H9 (cell line): ENCODE results near the gene WIPI1. TPM values are rescaled to one million over a fixed set of nuclear protein-coding genes. Genes with fewer than 3 reads are reported as not detected.
A peak's percentile ranks its signal among the peaks of the same experiment; 100 is the strongest.

ENCODE experiments used
- DNase-seq: peaks from one replicate; pipeline ENCODE4 v3.0.0-alpha.2; 2017
- H2AFZ ChIP-seq: one replicate; pipeline ENCODE4 v1.6.1; 2013; ENCODE audit warnings: mild to moderate bottlenecking, low read length, control low read depth, moderate library complexity
- H2AK5ac ChIP-seq: 2 replicates; pipeline ENCODE4 v1.6.1; 2013; ENCODE audit warnings: low read length, control low read depth, mixed read lengths; ENCODE audit not compliant: insufficient read length
- H2BK120ac ChIP-seq: one replicate; pipeline ENCODE4 v1.6.1; 2013; ENCODE audit warnings: low read depth, mild to moderate bottlenecking, low read length, control low read depth, inconsistent platforms; ENCODE audit not compliant: poor library complexity, severe bottlenecking
- H2BK12ac ChIP-seq: 2 replicates; pipeline ENCODE4 v1.6.1; 2013; ENCODE audit warnings: low read length, control low read depth, mixed read lengths, low read depth; ENCODE audit not compliant: insufficient read length
- H2BK15ac ChIP-seq: 2 replicates; pipeline ENCODE4 v1.6.1; 2013; ENCODE audit warnings: low read depth, low read length, control low read depth
- H2BK20ac ChIP-seq: one replicate; pipeline ENCODE4 v1.6.1; 2013; ENCODE audit warnings: low read depth, mild to moderate bottlenecking, low read length, control low read depth, inconsistent platforms; ENCODE audit not compliant: poor library complexity, severe bottlenecking
- H2BK5ac ChIP-seq: 2 replicates; pipeline ENCODE4 v1.6.1; 2013; ENCODE audit warnings: low read length, control low read depth, mixed read lengths; ENCODE audit not compliant: insufficient read length
- H3K14ac ChIP-seq: 2 replicates; pipeline ENCODE4 v1.6.1; 2013; ENCODE audit warnings: low read length, control low read depth; ENCODE audit not compliant: insufficient read depth
- H3K18ac ChIP-seq: 2 replicates; pipeline ENCODE4 v1.6.1; 2013; ENCODE audit warnings: low read depth, mild to moderate bottlenecking, mixed read lengths, low read length, control low read depth; ENCODE audit not compliant: insufficient read length
- H3K23ac ChIP-seq: 2 replicates; pipeline ENCODE4 v1.6.1; 2013; ENCODE audit warnings: low read length, control low read depth, mixed read lengths, low read depth; ENCODE audit not compliant: insufficient read length
- H3K23me2 ChIP-seq: 2 replicates; pipeline ENCODE4 v1.6.1; 2013; ENCODE audit warnings: low read depth, mild to moderate bottlenecking, mixed read lengths, low read length, control low read depth; ENCODE audit not compliant: insufficient read length, poor library complexity, severe bottlenecking
- H3K27ac ChIP-seq: 2 replicates; pipeline ENCODE4 v1.5.1; 2013; ENCODE audit warnings: low read length, control low read depth, mixed read lengths, low read depth; ENCODE audit not compliant: insufficient read length
- H3K27me3 ChIP-seq: 2 replicates; pipeline ENCODE4 v1.6.1; 2013; ENCODE audit warnings: low read length, control low read depth, inconsistent platforms; ENCODE audit not compliant: insufficient read depth
- H3K4ac ChIP-seq: 2 replicates; pipeline ENCODE4 v1.6.1; 2013; ENCODE audit warnings: low read depth, mild to moderate bottlenecking, control low read depth, inconsistent platforms, low read length, moderate library complexity
- H3K4me1 ChIP-seq: 2 replicates; pipeline ENCODE4 v1.6.1; 2013; ENCODE audit warnings: low read length, control low read depth, inconsistent platforms; ENCODE audit not compliant: insufficient read depth
- H3K4me2 ChIP-seq: 2 replicates; pipeline ENCODE4 v1.6.1; 2013; ENCODE audit warnings: low read length, control low read depth, mixed read lengths; ENCODE audit not compliant: insufficient read length, insufficient read depth
- H3K56ac ChIP-seq: 2 replicates; pipeline ENCODE4 v1.6.1; 2013; ENCODE audit warnings: low read depth, mild to moderate bottlenecking, mixed read lengths, low read length, control low read depth; ENCODE audit not compliant: insufficient read length
- H3K79me1 ChIP-seq: 2 replicates; pipeline ENCODE4 v1.6.1; 2013; ENCODE audit warnings: low read depth, mild to moderate bottlenecking, moderate library complexity, low read length, control low read depth, inconsistent platforms; ENCODE audit not compliant: insufficient read depth, poor library complexity, severe bottlenecking
- H3K79me2 ChIP-seq: 2 replicates; pipeline ENCODE4 v1.6.1; 2013; ENCODE audit warnings: low read length, control low read depth, inconsistent platforms; ENCODE audit not compliant: insufficient read depth
- H3K9ac ChIP-seq: 2 replicates; pipeline ENCODE4 v1.6.1; 2013; ENCODE audit warnings: low read length, control low read depth, mixed read lengths; ENCODE audit not compliant: insufficient read length; ENCODE audit errors: extremely low read depth
- H3K9me3 ChIP-seq: one replicate; pipeline ENCODE4 v1.6.1; 2013; ENCODE audit warnings: low read depth, low read length, inconsistent platforms; ENCODE audit not compliant: control insufficient read depth
- H3T11ph ChIP-seq: one replicate; pipeline ENCODE4 v1.6.1; 2013; ENCODE audit warnings: mild to moderate bottlenecking, low read length, control low read depth, inconsistent platforms
- H4K20me1 ChIP-seq: one replicate; pipeline ENCODE4 v1.6.1; 2013; ENCODE audit not compliant: control insufficient read depth, insufficient read length, insufficient read depth
- H4K5ac ChIP-seq: 2 replicates; pipeline ENCODE4 v1.6.1; 2013; ENCODE audit warnings: low read depth, mild to moderate bottlenecking, mixed read lengths, low read length, control low read depth; ENCODE audit not compliant: insufficient read length
- H4K8ac ChIP-seq: replicated peaks from 2 replicates; pipeline ENCODE4 v1.6.1; 2013; ENCODE audit warnings: low read length, control low read depth, mixed read lengths, low read depth; ENCODE audit not compliant: insufficient read length
- H4K91ac ChIP-seq: 2 replicates; pipeline ENCODE4 v1.6.1; 2013; ENCODE audit warnings: low read depth, mild to moderate bottlenecking, moderate library complexity, mixed read lengths, low read length, control low read depth; ENCODE audit not compliant: insufficient read length
- H3K27ac Mint-ChIP-seq, 3 experiments: 2 replicates in 2 of 3; 3 replicates in 1 of 3; pipeline ENCODE4 v1.8.0; 2020 to 2021; ENCODE audit warnings: mixed read lengths in 3 of 3, mild to moderate bottlenecking in 1 of 3, moderate library complexity in 1 of 3
- H3K27me3 Mint-ChIP-seq: 2 replicates; pipeline ENCODE4 v1.8.0; 2021; ENCODE audit warnings: low read depth, mild to moderate bottlenecking, moderate library complexity, mixed read lengths
- H3K36me3 Mint-ChIP-seq, 3 experiments: 2 replicates in 2 of 3; 3 replicates in 1 of 3; pipeline ENCODE4 v1.8.0; 2020 to 2021; ENCODE audit warnings: low read depth in 3 of 3, mixed read lengths in 3 of 3; ENCODE audit not compliant: insufficient read depth in 1 of 3
- H3K4me1 Mint-ChIP-seq, 2 experiments: 2 replicates each; pipeline ENCODE4 v1.8.0; 2020; ENCODE audit warnings: mixed read lengths in 2 of 2
- H3K4me3 Mint-ChIP-seq, 2 experiments: 2 replicates in 1 of 2; 3 replicates in 1 of 2; pipeline ENCODE4 v1.8.0; 2020 to 2021; ENCODE audit warnings: mild to moderate bottlenecking in 2 of 2, mixed read lengths in 2 of 2, moderate library complexity in 1 of 2
- H3K9me3 Mint-ChIP-seq, 2 experiments: 2 replicates in 1 of 2; 3 replicates in 1 of 2; pipeline ENCODE4 v1.8.0; 2020; ENCODE audit warnings: mild to moderate bottlenecking in 2 of 2, mixed read lengths in 2 of 2, moderate library complexity in 1 of 2
- CTCF ChIP-seq: fragments of 200-600 bp; sonication (generic); conservative IDR thresholded peaks from 3 replicates; pipeline ENCODE4 v1.8.0; 2021; ENCODE audit warnings: antibody characterized with exemption, mild to moderate bottlenecking
- whole genome bisulfite sequencing: extraction: QIAGEN DNeasy Blood & Tissue Kit; methylation state at CpG from one replicate; pipeline ENCODE4 v1.1.7; 2013; ENCODE audit warnings: missing lambda C conversion rate, low lambda C conversion rate, mixed read lengths; ENCODE audit not compliant: insufficient read length; ENCODE audit errors: extremely low coverage; 5-methylcytosine and 5-hydroxymethylcytosine counted together
- total RNA-seq: library from RNA; stranded (reverse); gene quantifications from 2 replicates; pipeline ENCODE4 v1.2.1, GENCODE V29; 2021

The WIPI1 gene
- total RNA-seq, 1 experiment from 2014 or later: 15.4 TPM

GRCh38 chr17:68381076-68381900 lies 76.0 kb downstream of the WIPI1 start:
- Histone ChIP-seq H3K23ac (no peak overlapping the region), H3K27me3 (no peaks in the 10 kb centered on the region), H3K14ac (no peak overlapping the region), H2BK15ac (no peak overlapping the region), H4K20me1 (no peaks in the 10 kb centered on the region), H3K56ac (no peak overlapping the region), H3K79me1 (no peaks in the 10 kb centered on the region), H4K91ac (no peak overlapping the region), H3K4me2 (no peak overlapping the region), H3K18ac (no peak overlapping the region), H2BK12ac (no peak overlapping the region), H2AK5ac (no peak overlapping the region), H4K5ac (no peak overlapping the region), H3K9me3 (no peaks in the 10 kb centered on the region), H3K27ac (no peak overlapping the region), H2BK20ac (no peak overlapping the region), H3T11ph (no peak overlapping the region), H2BK5ac (no peak overlapping the region), H3K4ac (no peak overlapping the region), H3K4me1 (peaks cover 2% of the 10 kb centered on the region; the same call in 1 of the 2 replicates), H4K8ac (no peak overlapping the region), H3K79me2 (no peaks in the 10 kb centered on the region), H2AFZ (no peak overlapping the region), H2BK120ac (no peak overlapping the region), H3K23me2 (no peaks in the 10 kb centered on the region), H3K9ac (no peak overlapping the region)
- Mint-ChIP-seq H3K27ac (0 out of 7 replicates have a peak overlapping the region, but pooled peaks of 1 of the 3 experiments have one; percentile 4), H3K27me3 (peaks cover 6% of the 10 kb centered on the region), H3K4me3 (no peak overlapping the region), H3K9me3 (no peaks in the 10 kb centered on the region), H3K36me3 (no peaks in the 10 kb centered on the region; a peak in 1 of 7 replicates), H3K4me1 (peaks cover 21 to 26% of the 10 kb centered on the region in 2 experiments)
- no CpG with 5 or more reads among the region's 15 CpGs for WGBS
- TF ChIP-seq CTCF: no peak
- no peak for DNase-seq
